ENCODE measurements around the gene PRSS27. TPM values are rescaled to one million over a fixed set of nuclear protein-coding genes. Genes with fewer than 3 reads are reported as not detected.

Gene PRSS27
- total RNA-seq, 2 donors from 2014 or later: 4.4 to 8.7 TPM

DNA sequence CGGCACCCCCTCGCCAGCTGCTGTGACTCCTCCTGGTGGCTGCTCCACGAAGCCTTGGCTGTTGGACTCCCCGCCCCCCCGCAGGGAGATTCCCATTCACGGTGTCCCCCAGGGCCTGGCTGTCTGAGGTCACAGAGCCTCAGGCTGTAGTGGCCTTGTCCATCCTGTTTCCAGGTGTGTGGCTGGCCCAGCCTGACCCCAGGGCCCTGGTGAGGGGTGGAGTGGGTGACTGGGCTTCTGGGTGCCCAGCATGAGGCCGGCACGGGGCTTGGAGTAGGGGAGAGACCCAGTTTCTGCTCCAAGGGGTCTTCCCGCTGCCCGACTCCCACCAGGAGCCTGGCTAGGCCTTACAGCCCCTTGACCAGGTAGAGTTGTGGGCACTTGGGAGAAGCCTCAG, 10.4 kb downstream of the PRSS27 start:
- Histone ChIP-seq H3K4me3 (no peak overlapping the region), H3K27ac (no peak overlapping the region), H3K36me3 (peaks cover 14% of the 10 kb centered on the region), H3K9me3 (no peaks in the 10 kb centered on the region), H3K4me1 (ENCODE audit: control insufficient read depth in 1 of 2, low read depth in 2 of 2) (no peaks in the 10 kb centered on the region), H3K27me3 (replicated peaks; ENCODE audit: insufficient read depth) (no peaks in the 10 kb centered on the region)
- DNase-seq (ENCODE audit: low spot score) (no peak), ATAC-seq (ENCODE audit: insufficient number of reproducible peaks, low FRiP score, low read depth) (no peak)
- TF ChIP-seq CTCF (IDR thresholded peaks at IDR 0.05): no peak

DNA sequence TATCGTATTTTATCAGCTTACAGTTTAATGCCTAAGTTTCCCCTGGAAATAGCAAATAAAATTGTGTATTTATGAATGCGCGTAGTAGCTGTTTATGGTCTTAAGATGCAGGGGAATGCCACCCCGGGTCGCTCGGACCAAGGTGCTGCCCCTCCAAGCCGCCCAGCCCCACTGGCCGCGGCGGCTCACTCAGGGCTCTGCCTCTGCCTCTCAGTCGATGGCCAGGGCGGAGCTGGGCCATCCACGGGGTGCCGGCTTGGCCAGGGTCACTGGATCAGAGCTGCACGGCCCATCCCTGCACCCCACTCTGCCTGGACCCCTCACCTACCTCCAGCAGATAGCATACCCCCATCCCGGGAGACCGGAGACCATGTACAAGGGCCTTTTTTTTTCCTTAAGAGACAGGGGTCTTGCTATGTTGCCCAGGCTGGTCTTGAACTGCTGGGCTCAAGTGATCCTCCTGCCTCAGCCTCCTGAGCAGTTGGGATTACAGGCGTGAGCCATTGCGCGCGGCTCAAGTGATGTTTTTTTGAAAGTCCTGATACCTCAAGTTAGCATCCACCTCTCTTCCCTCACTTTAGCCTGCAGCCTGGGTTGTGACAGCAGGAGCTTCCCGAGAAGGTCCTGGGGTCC, 11.0 kb downstream of the PRSS27 start:
- no peaks in the 10 kb centered on the region for H3K9me3 ChIP-seq

GRCh38 chr16:2708290-2708639, 11.8 kb downstream of the PRSS27 start:
- no peaks in the 10 kb centered on the region for H3K4me1 ChIP-seq (ENCODE audit: control insufficient read depth in 1 of 2, low read depth in 2 of 2)
- DNase-seq (ENCODE audit: low spot score) (no peak), ATAC-seq (ENCODE audit: insufficient number of reproducible peaks, low FRiP score, low read depth) (no peak)
- TF ChIP-seq CTCF (IDR thresholded peaks at IDR 0.05): no peak
- H3K4me3 ChIP-seq: no peak overlapping the region
- no peaks in the 10 kb centered on the region for H3K9me3 ChIP-seq
- H3K27ac ChIP-seq: no peak overlapping the region
- no peaks in the 10 kb centered on the region for H3K27me3 ChIP-seq (replicated peaks; ENCODE audit: insufficient read depth)
- H3K36me3 ChIP-seq: peaks cover 19% of the 10 kb centered on the region

More for the DNA sequence above, 11.0 kb downstream of the PRSS27 start:
- H3K4me3 ChIP-seq: no peak overlapping the region
- no peaks in the 10 kb centered on the region for H3K27me3 ChIP-seq (replicated peaks; ENCODE audit: insufficient read depth)
- DNase-seq (ENCODE audit: low spot score): no peak
- peaks cover 14% of the 10 kb centered on the region for H3K36me3 ChIP-seq
- TF ChIP-seq CTCF (IDR thresholded peaks at IDR 0.05): no peak
- no peaks in the 10 kb centered on the region for H3K4me1 ChIP-seq (ENCODE audit: control insufficient read depth in 1 of 2, low read depth in 2 of 2)
- no peak for ATAC-seq (ENCODE audit: insufficient number of reproducible peaks, low FRiP score, low read depth)
- no peak overlapping the region for H3K27ac ChIP-seq

DNA sequence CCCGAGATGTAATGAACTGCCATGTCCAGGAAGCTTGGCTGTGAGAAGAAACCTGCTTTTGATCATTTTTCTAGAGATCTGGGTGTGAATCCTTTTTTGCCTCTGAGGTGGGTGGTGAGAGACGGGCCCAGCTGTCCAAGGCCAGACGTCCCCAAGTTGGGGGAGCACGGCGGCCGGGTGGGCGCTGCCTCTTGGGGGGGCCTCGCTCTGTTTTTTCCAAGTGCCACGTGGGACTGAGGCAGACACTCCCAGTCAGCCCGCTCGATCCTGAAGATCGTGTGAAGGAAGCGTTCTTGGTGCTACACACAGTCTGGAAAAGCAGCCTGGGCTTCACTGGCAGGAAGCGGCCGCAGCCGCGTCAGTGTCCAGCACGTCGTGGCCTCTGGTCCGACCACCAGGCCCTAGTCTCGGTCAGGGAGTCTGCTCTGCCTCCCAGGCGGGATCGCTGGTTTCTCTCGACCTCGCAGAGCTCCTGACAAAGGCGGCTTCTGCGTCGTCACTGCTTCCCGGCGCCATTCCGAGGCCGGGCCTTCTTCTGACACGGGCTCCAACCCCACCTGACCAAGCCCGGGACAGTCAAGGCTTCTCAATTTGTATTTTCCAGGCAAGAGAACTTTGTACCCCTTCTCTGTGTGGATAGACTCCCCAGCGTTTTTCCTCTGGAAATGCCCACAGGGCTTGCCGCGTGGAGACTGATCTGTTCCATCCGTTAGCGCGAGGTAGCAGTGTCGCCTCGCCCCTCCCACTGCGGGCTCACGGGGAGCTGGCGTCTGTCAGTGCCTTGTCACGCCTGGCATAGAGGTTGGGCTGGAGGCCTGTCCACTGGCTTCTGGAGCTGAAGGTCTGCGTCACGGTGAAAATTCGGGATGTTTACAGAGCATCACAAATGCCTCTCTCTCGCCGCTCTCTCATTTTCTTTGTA, 12.4 kb downstream of the PRSS27 start:
- H3K27ac ChIP-seq: no peak overlapping the region
- no peak for ATAC-seq (ENCODE audit: insufficient number of reproducible peaks, low FRiP score, low read depth)
- no peaks in the 10 kb centered on the region for H3K9me3 ChIP-seq
- H3K4me3 ChIP-seq: no peak overlapping the region
- DNase-seq (ENCODE audit: low spot score): no peak
- H3K27me3 ChIP-seq (replicated peaks; ENCODE audit: insufficient read depth): no peaks in the 10 kb centered on the region
- no peak for TF ChIP-seq CTCF (IDR thresholded peaks at IDR 0.05)
- H3K36me3 ChIP-seq: peaks cover 23% of the 10 kb centered on the region
- H3K4me1 ChIP-seq (ENCODE audit: control insufficient read depth in 1 of 2, low read depth in 2 of 2): no peaks in the 10 kb centered on the region

- no peaks in the 10 kb centered on the region for H3K9me3 ChIP-seq
- no peaks in the 10 kb centered on the region for H3K27me3 ChIP-seq (replicated peaks; ENCODE audit: insufficient read depth)
- H3K27ac ChIP-seq: no peak overlapping the region
- H3K4me1 ChIP-seq (ENCODE audit: control insufficient read depth in 1 of 2, low read depth in 2 of 2): no peaks in the 10 kb centered on the region
- ATAC-seq (ENCODE audit: insufficient number of reproducible peaks, low FRiP score, low read depth): no peak
- DNase-seq (ENCODE audit: low spot score): no peak
- no peak overlapping the region for H3K4me3 ChIP-seq
- peaks cover 30% of the 10 kb centered on the region for H3K36me3 ChIP-seq
- no peak for TF ChIP-seq CTCF (IDR thresholded peaks at IDR 0.05)
Observed at GRCh38 chr16:2706611-2707311, 13.3 kb downstream of the PRSS27 start.
